Measurements from ENCODE around the gene COL23A1.

The COL23A1 gene

GRCh38 chr5:178466342-178466741 is 123.9 kb downstream of the COL23A1 start:
- no peaks in the 10 kb centered on the region for H3K36me3 Mint-ChIP-seq (ENCODE audit: low read depth)
- no peaks in the 10 kb centered on the region for H3K9me3 Mint-ChIP-seq
- peak overlapping the region; percentile 80 for H3K27ac Mint-ChIP-seq
- no peak for TF ChIP-seq CTCF (IDR thresholded peaks at IDR 0.05)
- H3K27me3 Mint-ChIP-seq (ENCODE audit: low read depth, poor library complexity), result peaks cover 6% of the 10 kb centered on the region
- no peak for DNase-seq
- no peak overlapping the region for H3K4me3 Mint-ChIP-seq
- peaks cover 97% of the 10 kb centered on the region for H3K4me1 Mint-ChIP-seq

- no peaks in the 10 kb centered on the region for H3K9me3 Mint-ChIP-seq
- no peak for DNase-seq
These were observed 124.3 kb downstream of the COL23A1 start for GRCh38 chr5:178465861-178466288.

GRCh38 chr5:178465228-178465860 is 124.8 kb downstream of the COL23A1 start:
- Mint-ChIP-seq H3K9me3 (no peaks in the 10 kb centered on the region), H3K27me3 (ENCODE audit: low read depth, poor library complexity) (peaks cover 11% of the 10 kb centered on the region), H3K4me1 (peaks cover 97% of the 10 kb centered on the region), H3K27ac (peak overlapping the region; percentile 96), H3K36me3 (ENCODE audit: low read depth) (no peaks in the 10 kb centered on the region), H3K4me3 (peak overlapping the region; percentile 44)
- peak; percentile 26 for DNase-seq
- no peak for TF ChIP-seq CTCF (IDR thresholded peaks at IDR 0.05)

More at GRCh38 chr5:178465861-178466288, 124.3 kb downstream of the COL23A1 start:
- H3K4me1 Mint-ChIP-seq, result peaks cover 99% of the 10 kb centered on the region
- no peak for TF ChIP-seq CTCF (IDR thresholded peaks at IDR 0.05)
- peaks cover 6% of the 10 kb centered on the region for H3K27me3 Mint-ChIP-seq (ENCODE audit: low read depth, poor library complexity)
- peak overlapping the region; percentile 82 for H3K27ac Mint-ChIP-seq
- H3K4me3 Mint-ChIP-seq, result no peak overlapping the region
- no peaks in the 10 kb centered on the region for H3K36me3 Mint-ChIP-seq (ENCODE audit: low read depth)

GRCh38 chr5:178464431-178465048 is 125.7 kb downstream of the COL23A1 start:
- Mint-ChIP-seq H3K4me1 (peaks cover 89% of the 10 kb centered on the region), H3K27me3 (ENCODE audit: low read depth, poor library complexity) (peaks cover 16% of the 10 kb centered on the region), H3K9me3 (no peaks in the 10 kb centered on the region), H3K27ac (peak overlapping the region; percentile 30), H3K36me3 (ENCODE audit: low read depth) (no peaks in the 10 kb centered on the region), H3K4me3 (no peak overlapping the region)
- DNase-seq, result no peak
- TF ChIP-seq CTCF (IDR thresholded peaks at IDR 0.05), result no peak

- no peaks in the 10 kb centered on the region for H3K36me3 Mint-ChIP-seq (ENCODE audit: low read depth)
- peak overlapping the region; percentile 46 for H3K4me3 Mint-ChIP-seq
- H3K4me1 Mint-ChIP-seq, result peaks cover 79% of the 10 kb centered on the region
- DNase-seq, result no peak
- no peaks in the 10 kb centered on the region for H3K9me3 Mint-ChIP-seq
- H3K27me3 Mint-ChIP-seq (ENCODE audit: low read depth, poor library complexity), result peaks cover 16% of the 10 kb centered on the region
- TF ChIP-seq CTCF (IDR thresholded peaks at IDR 0.05), result no peak
- H3K27ac Mint-ChIP-seq, result no peak overlapping the region
These were observed 126.7 kb downstream of the COL23A1 start for GRCh38 chr5:178463321-178464155.

Measured in nephron progenitor cell (in vitro differentiated cells).